22Rv1 (cell line): ENCODE measurements around the gene SREK1IP1.

Experiments
- H3K27ac ChIP-seq: fragments of 450-650 bp; 2 replicates; pipeline ENCODE4 v1.5.1; 2017
- CTCF ChIP-seq: fragments of 450-650 bp; IDR thresholded peaks from 2 replicates; pipeline ENCODE4 v1.5.1; 2017; ENCODE audit warnings: mild to moderate bottlenecking
- ZFX ChIP-seq: fragments of 450-650 bp; IDR thresholded peaks from 2 replicates; pipeline ENCODE4 v1.6.1; 2017; ENCODE audit warnings: antibody characterized with exemption, borderline replicate concordance

The SREK1IP1 gene

GRCh38 chr5:64768358-64769312 lies at the start of gene SREK1IP1, which contains the start of gene CWC27:
Gene SREK1IP1 (minus strand): TSS chr5:64768691. CDS start chr5:64768517, 174 bp downstream.
Gene CWC27 (plus strand): TSS chr5:64768930. CDS start chr5:64769147, 217 bp downstream.
- H3K27ac ChIP-seq, result peak within 1 kb of the TSS; percentile 73
- TF ChIP-seq ZFX (no peak), CTCF (no peak)

GRCh38 chr5:64818245-64818644 lies 49.8 kb upstream of the SREK1IP1 start:
- no peak for TF ChIP-seq CTCF
- no peak for TF ChIP-seq ZFX
- H3K27ac ChIP-seq, result peak overlapping the region; percentile 22

- no peak for TF ChIP-seq CTCF
- no peak for TF ChIP-seq ZFX
- H3K27ac ChIP-seq, result no peak overlapping the region
Measured at GRCh38 chr5:64814073-64814472, 45.6 kb upstream of the SREK1IP1 start.

- H3K27ac ChIP-seq, result no peak overlapping the region
- TF ChIP-seq ZFX (no peak), CTCF (peak; percentile 87)
Measured at GRCh38 chr5:64811050-64811640, 42.7 kb upstream of the SREK1IP1 start.

GRCh38 chr5:64807520-64807919 lies 39.0 kb upstream of the SREK1IP1 start:
- H3K27ac ChIP-seq, result no peak overlapping the region
- TF ChIP-seq ZFX (no peak), CTCF (no peak)

- TF ChIP-seq CTCF, result no peak
- TF ChIP-seq ZFX, result no peak
- H3K27ac ChIP-seq, result no peak overlapping the region
Measured at GRCh38 chr5:64806537-64806936, 38.0 kb upstream of the SREK1IP1 start.

- TF ChIP-seq ZFX (no peak), CTCF (no peak)
Measured at GRCh38 chr5:64800926-64801325, 32.4 kb upstream of the SREK1IP1 start.

More at GRCh38 chr5:64800926-64801325, 32.4 kb upstream of the SREK1IP1 start:
- H3K27ac ChIP-seq, result no peak overlapping the region
